Vagina (tissue), 2 donors: ENCODE results near the gene ZMIZ1.

Source experiments
- CTCF ChIP-seq, 3 experiments: fragments of 450-650 bp in 2 of 3; fragments of 200-600 bp in 1 of 3; sonication (generic) in 1 of 3; IDR thresholded peaks; one replicate each; pipeline ENCODE4 v1.5.1; 2017 to 2019; ENCODE audit warnings: antibody characterized with exemption in 3 of 3, mild to moderate bottlenecking in 2 of 3, moderate library complexity in 2 of 3
- POLR2A ChIP-seq, 2 donors: fragments of 450-650 bp; IDR thresholded peaks; one replicate each; pipeline ENCODE4 v1.6.1; 2017; ENCODE audit warnings: antibody characterized with exemption in 2 of 2, mild to moderate bottlenecking in 2 of 2, moderate library complexity in 2 of 2
- POLR2AphosphoS5 ChIP-seq, 2 donors: sonication (generic); formaldehyde crosslinking; IDR thresholded peaks; one replicate each; pipeline ENCODE4 v1.9.0; 2017; ENCODE audit warnings: antibody characterized with exemption in 2 of 2, mild to moderate bottlenecking in 2 of 2, low read depth in 1 of 2; ENCODE audit not compliant: insufficient read depth in 1 of 2

- no peak for TF ChIP-seq CTCF (IDR thresholded peaks at IDR 0.05)
- no peak for TF ChIP-seq POLR2AphosphoS5 (IDR thresholded peaks at IDR 0.05; ENCODE audit: insufficient read depth in 1 of 2, low read depth in 1 of 2)
- no peak for TF ChIP-seq POLR2A (IDR thresholded peaks at IDR 0.05)
Observed at GRCh38 chr10:79156334-79157274, 87.8 kb downstream of the ZMIZ1 start.
